ENCODE results near the gene TASOR2. TPM values are rescaled to one million over a fixed set of nuclear protein-coding genes. Genes with fewer than 3 reads are reported as not detected.

The TASOR2 gene
- total RNA-seq, 2 experiments from 2014 or later = 61.4 to 69.9 TPM

DNA sequence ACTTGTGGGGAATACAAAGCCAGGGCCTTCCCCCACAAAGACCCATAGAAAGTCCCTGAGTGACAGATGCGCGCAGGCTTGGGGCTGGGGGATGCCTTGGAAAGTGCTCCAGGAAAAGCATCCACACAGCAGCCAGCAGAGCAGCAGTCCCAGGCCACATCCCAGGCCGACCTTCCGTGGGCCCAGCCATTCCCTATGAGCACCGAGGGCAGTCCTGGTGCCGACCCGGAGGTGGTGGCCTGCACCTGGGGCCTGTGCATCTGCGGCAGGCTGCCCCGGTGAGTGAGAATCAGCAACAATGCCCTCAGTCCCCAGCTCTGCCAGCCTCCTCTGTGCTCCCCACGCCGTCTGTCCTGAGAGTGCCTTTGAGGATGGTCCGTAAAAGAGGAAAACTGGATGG is 44.6 kb upstream of the TASOR2 start:
- no peaks in the 10 kb centered on the region for H3K4me1 Mint-ChIP-seq (ENCODE audit: low read depth)
- no peak overlapping the region for H3K27ac Mint-ChIP-seq
- TF ChIP-seq, protein P1, sequence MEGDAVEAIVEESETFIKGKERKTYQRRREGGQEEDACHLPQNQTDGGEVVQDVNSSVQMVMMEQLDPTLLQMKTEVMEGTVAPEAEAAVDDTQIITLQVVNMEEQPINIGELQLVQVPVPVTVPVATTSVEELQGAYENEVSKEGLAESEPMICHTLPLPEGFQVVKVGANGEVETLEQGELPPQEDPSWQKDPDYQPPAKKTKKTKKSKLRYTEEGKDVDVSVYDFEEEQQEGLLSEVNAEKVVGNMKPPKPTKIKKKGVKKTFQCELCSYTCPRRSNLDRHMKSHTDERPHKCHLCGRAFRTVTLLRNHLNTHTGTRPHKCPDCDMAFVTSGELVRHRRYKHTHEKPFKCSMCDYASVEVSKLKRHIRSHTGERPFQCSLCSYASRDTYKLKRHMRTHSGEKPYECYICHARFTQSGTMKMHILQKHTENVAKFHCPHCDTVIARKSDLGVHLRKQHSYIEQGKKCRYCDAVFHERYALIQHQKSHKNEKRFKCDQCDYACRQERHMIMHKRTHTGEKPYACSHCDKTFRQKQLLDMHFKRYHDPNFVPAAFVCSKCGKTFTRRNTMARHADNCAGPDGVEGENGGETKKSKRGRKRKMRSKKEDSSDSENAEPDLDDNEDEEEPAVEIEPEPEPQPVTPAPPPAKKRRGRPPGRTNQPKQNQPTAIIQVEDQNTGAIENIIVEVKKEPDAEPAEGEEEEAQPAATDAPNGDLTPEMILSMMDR (IDR thresholded peaks at IDR 0.05) = no peak
- no peaks in the 10 kb centered on the region for H3K9me3 Mint-ChIP-seq
- H3K27me3 Mint-ChIP-seq = no peaks in the 10 kb centered on the region
- ChIA-PET CTCF (no interaction called here), POLR2A (no interaction called here)
- ATAC-seq (no peak), DNase-seq (no peak)
- no peak overlapping the region for H3K4me3 Mint-ChIP-seq
- intact Hi-C loops (cut with micrococcal nuclease) = no loop called here
- peaks cover 4% of the 10 kb centered on the region for H3K36me3 Mint-ChIP-seq (ENCODE audit: low read depth)

DNA sequence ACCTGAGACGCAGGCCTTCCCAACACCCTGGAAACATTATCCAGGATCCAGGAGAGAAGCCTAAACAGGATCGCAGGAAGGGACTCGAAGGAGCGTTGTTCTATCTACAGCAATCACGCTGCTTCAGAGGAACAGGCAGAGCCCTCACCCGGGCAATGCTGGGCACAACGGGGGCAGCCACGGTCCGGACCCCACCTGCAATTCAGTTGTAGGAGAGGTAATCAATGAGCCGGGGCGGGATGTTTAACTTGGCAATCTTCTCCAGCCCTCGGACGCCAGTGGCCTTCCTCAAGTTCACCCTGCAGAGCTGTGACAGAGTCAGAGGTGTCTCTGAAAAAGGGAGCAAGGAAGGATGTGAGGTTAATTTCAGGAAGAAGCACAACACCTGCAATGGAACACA is 44.1 kb upstream of the TASOR2 start:
- ATAC-seq = no peak
- intact Hi-C loops (cut with micrococcal nuclease) = no loop called here
- TF ChIP-seq, protein P1 (IDR thresholded peaks at IDR 0.05) = no peak
- CTCF ChIA-PET = interaction anchor here (1.4 kb wide), 1 partner anchor 17 kb away, joined by 4 read pairs; no protein-coding TSS in a partner anchor
- H3K4me1 Mint-ChIP-seq (ENCODE audit: low read depth) = no peaks in the 10 kb centered on the region
- no peak for DNase-seq
- POLR2A ChIA-PET = no interaction called here
- no peak overlapping the region for H3K4me3 Mint-ChIP-seq
- H3K36me3 Mint-ChIP-seq (ENCODE audit: low read depth) = peaks cover 4% of the 10 kb centered on the region
- H3K27me3 Mint-ChIP-seq = no peaks in the 10 kb centered on the region
- no peak overlapping the region for H3K27ac Mint-ChIP-seq
- no peaks in the 10 kb centered on the region for H3K9me3 Mint-ChIP-seq

DNA sequence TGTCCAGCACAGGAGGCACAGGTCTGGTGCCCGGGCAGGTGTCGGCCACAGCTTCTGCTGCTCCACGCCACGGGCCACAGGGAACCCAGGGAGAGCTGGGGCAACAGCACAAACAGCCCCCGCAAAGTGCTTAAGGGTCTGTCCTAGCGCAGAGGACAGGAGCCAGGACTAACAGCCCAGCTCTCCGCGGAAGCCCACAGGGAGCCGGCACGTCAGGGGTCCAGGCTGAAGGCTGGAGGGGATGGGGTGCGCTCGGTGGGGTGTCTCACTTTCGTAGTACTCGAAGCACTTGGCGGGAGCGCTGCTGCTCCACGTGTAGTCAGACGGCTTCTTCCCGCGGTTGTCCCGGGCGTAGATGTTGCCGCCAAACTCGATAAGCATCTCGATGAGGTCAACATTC is 43.1 kb upstream of the TASOR2 start:
- TF ChIP-seq, protein P1 (IDR thresholded peaks at IDR 0.05) = no peak
- CTCF ChIA-PET = interaction anchor here (1.2 to 1.4 kb wide), 2 partner anchors 12 to 18 kb away, joined by 3 to 4 read pairs; no protein-coding TSS in a partner anchor
- POLR2A ChIA-PET = no interaction called here
- Mint-ChIP-seq H3K27me3 (no peaks in the 10 kb centered on the region), H3K36me3 (ENCODE audit: low read depth) (peaks cover 4% of the 10 kb centered on the region), H3K9me3 (no peaks in the 10 kb centered on the region), H3K27ac (no peak overlapping the region), H3K4me3 (no peak overlapping the region), H3K4me1 (ENCODE audit: low read depth) (no peaks in the 10 kb centered on the region)
- no peak for ATAC-seq
- intact Hi-C loops (cut with micrococcal nuclease) = no loop called here
- no peak for DNase-seq

DNA sequence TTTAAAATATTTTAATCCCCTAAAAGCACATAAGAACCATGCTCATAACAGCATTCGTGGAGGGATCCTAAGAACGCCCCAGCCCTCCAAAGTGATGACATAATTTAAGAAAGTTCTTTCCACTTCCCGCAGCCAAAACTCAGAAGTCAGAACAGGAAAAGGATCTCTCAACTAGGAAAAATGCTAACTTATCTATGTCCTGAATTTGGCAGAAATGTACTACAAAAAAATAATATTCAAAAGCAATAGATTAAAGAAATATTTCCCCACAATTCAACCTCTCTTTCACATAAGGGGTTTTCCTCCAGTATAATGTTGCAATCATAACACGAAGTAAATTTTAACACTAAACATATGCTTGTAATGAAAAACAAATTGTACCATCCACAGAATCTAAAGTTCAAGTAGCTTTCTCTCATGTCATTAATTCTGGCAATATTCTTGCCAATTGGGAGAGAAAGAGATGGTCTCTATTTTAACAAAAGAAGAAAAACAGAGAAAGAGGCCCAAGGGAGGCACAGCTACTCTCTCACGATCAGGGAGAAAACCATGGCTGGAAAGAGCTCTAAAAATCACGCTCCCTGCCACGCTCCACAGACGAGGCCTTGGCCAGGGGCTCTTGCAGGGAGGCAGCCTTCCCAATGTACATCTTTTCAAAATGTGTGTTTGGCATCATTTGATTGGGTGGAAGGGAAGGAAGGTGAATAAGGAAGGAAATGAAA is 41.1 kb upstream of the TASOR2 start:
- ATAC-seq = no peak
- Mint-ChIP-seq H3K27me3 (no peaks in the 10 kb centered on the region), H3K4me1 (ENCODE audit: low read depth) (no peaks in the 10 kb centered on the region), H3K9me3 (no peaks in the 10 kb centered on the region), H3K36me3 (ENCODE audit: low read depth) (peaks cover 7% of the 10 kb centered on the region), H3K27ac (no peak overlapping the region), H3K4me3 (no peak overlapping the region)
- intact Hi-C loops (cut with micrococcal nuclease) = no loop called here
- CTCF ChIA-PET = interaction anchor here (1.2 to 4.5 kb wide), 3 partner anchors 13 to 209 kb away, joined by 3 to 26 read pairs (median 4); no protein-coding TSS in a partner anchor
- POLR2A ChIA-PET = interaction anchor here (0.7 to 1.0 kb wide), 2 partner anchors 12 to 24 kb away, joined by 3 read pairs; no protein-coding TSS in a partner anchor
- TF ChIP-seq, protein P1 (IDR thresholded peaks at IDR 0.05) = no peak
- DNase-seq = no peak

DNA sequence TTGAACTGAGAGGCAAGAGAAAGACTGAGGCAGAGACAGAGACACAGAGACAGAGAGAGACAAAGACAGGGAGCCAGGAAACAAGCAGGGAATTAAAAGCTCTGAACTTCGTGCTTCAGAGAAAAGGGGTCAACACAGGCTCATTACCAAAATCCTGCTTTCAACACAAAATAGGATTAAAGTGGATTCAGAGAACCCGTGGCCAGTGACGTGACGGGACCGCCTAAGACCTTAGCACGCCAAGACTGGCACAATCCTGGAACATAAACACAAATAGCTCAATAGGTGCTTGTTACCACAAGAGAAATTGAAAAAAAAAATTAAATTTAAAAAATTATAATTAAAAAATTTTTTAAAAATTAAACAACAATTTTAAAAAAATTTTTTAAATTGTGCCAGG is 39.7 kb upstream of the TASOR2 start:
- ChIA-PET CTCF (interaction anchor here (0.6 to 4.5 kb wide), 2 partner anchors 15 to 72 kb away, joined by 3 to 26 read pairs; no protein-coding TSS in a partner anchor), POLR2A (interaction anchor here (1.3 kb wide), 1 partner anchor 16 kb away, joined by 3 read pairs; no protein-coding TSS in a partner anchor)
- no peaks in the 10 kb centered on the region for H3K9me3 Mint-ChIP-seq
- H3K36me3 Mint-ChIP-seq (ENCODE audit: low read depth) = peaks cover 10% of the 10 kb centered on the region
- no peaks in the 10 kb centered on the region for H3K27me3 Mint-ChIP-seq
- DNase-seq (no peak), ATAC-seq (no peak)
- no peak overlapping the region for H3K27ac Mint-ChIP-seq
- intact Hi-C loops (cut with micrococcal nuclease) = no loop called here
- TF ChIP-seq, protein P1 (IDR thresholded peaks at IDR 0.05) = no peak
- no peak overlapping the region for H3K4me3 Mint-ChIP-seq
- H3K4me1 Mint-ChIP-seq (ENCODE audit: low read depth) = no peaks in the 10 kb centered on the region
